Occipital lobe (tissue), 2 donors: ENCODE data around the gene CTU1. TPM values are rescaled to one million over a fixed set of nuclear protein-coding genes. Genes with fewer than 3 reads are reported as not detected.

ENCODE experiments used
- DNase-seq: peaks from one replicate; lab custom pipeline; 2025; lab: John Stamatoyannopoulos, UW
- total RNA-seq: library from RNA; depleted of rRNA; stranded (reverse); fragments of >200 nt; gene quantifications from one replicate; pipeline ENCODE4 v1.2.3, GENCODE V29; 2014

The CTU1 gene
- total RNA-seq, 1 donor from 2014 or later, result 4.5 TPM

DNA sequence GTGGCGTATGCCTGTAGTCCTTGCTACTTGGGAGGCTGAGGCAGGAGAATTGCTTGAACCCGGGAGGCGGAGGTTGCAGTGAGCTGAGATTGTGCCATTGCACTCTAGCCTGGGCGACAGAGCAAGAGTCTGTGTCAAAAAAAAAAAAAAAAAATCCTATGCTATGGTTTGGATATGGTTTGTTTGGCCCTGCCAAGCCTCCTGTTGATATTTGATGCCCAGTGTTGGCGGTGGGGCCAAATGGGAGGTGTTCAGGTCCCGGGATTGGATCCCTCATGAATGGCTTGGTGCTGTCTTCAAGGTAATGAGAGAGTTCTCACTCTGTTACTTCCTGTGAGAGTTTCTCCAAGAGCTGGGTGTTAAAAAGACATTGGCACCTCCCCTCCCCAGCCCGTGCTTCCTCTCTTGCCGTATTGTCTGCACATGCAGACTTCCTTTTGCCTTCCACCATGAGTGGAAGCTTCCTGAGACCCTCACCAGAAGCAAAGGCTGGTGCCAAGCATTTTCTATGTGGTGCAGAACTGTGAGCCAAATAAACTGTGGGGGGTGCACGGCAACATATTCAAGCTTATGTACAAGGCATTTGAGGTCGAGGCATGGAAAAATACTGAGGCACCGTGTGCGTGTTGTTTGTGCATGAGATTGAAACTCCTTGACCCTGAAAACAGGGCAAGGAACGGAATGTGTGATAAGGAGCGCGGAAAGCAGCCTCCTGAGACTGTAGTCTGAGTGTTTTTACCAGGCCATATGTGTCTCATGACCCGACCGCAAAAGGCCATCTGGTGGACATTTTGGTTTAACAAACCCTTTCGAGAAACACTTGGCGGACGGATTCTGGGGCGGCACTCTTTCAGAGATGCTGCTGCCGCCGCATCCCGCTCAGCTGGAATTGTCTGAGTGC, 23.8 kb upstream of the CTU1 start:
- no peak for DNase-seq

DNA sequence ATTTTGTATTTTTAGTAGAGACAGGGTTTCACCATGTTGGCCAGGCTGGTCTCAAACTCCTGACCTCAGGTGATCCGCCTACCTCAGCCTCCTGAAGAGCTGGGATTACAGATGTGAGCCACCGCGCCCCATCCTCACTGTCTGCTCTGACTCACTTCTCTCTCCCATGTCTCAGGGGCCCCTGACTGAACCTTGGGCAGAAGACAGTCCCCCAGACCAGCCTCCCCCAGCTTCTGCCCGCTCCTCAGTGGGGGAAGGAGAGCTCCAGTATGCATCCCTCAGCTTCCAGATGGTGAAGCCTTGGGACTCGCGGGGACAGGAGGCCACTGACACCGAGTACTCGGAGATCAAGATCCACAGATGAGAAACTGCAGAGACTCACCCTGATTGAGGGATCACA, 21.5 kb upstream of the CTU1 start:
- no peak for DNase-seq

DNA sequence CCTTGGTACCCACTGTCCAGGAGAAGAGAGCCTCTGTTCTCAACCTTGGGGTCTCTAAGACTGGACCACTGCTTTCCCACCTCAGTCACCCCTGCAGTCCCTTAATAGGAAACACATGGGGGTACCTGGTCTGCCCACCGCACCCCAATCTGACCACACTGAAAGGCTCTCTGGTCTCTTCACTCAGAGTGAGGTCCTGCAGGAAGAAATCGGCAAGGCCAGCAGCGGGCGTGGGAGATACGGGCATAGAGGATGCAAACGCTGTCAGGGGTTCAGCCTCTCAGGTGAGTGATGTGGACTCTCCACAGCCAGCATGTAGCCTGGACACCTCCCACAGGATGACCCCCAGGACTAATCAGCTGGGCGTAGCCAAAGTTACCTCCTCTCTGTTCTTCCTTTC, 20.0 kb upstream of the CTU1 start:
- DNase-seq, result no peak

DNA sequence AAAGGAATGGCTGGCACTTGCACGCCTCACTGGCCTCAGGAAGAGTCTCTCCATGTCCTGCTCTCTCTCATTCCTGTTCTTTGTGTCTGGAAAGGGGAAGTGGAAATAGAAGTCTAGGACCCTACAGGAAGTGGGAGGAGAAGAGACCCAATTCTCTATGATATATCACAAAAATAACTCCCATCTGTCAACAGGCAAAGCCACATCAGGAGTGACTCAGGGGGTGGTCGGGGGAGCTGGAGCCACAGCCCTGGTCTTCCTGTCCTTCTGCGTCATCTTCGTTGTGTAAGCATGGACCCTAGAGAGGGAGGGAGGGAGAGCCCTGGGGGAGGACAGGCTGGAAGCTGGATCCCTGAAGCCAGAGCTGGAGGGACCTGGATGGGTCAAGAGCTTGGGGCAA, 19.5 kb upstream of the CTU1 start:
- DNase-seq, result no peak

DNA sequence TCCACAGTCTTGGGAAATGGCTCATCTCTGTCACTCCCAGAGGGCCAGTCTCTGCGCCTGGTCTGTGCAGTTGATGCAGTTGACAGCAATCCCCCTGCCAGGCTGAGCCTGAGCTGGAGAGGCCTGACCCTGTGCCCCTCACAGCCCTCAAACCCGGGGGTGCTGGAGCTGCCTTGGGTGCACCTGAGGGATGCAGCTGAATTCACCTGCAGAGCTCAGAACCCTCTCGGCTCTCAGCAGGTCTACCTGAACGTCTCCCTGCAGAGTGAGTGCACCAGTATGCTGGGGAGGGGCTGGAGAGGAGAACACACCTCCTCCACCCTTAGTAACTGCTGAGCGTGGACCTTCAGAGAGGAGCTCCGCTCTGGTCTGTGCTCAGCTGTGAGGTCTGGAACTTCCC, 18.8 kb upstream of the CTU1 start:
- no peak for DNase-seq

DNA sequence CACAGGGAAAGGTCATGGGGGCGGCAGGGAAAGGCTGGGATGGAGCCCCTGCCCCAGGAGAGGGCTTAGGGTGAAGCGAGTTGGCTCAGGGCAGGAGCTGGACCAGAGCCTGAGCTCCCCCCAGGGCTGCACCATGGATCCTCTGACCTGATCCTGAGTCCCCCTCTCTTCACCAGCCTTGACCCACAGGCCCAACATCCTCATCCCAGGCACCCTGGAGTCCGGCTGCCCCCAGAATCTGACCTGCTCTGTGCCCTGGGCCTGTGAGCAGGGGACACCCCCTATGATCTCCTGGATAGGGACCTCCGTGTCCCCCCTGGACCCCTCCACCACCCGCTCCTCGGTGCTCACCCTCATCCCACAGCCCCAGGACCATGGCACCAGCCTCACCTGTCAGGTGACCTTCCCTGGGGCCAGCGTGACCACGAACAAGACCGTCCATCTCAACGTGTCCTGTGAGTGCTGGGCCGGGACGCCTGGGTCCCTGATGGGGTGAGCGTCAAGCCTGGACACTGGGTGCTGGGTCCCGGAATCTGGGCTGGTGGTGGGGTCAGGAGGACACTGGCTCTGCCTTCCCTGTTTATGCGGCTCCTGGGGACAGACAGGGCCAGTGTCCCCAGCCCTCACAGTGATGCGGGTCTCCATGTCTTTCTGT, 17.3 kb upstream of the CTU1 start:
- DNase-seq, result no peak

DNA sequence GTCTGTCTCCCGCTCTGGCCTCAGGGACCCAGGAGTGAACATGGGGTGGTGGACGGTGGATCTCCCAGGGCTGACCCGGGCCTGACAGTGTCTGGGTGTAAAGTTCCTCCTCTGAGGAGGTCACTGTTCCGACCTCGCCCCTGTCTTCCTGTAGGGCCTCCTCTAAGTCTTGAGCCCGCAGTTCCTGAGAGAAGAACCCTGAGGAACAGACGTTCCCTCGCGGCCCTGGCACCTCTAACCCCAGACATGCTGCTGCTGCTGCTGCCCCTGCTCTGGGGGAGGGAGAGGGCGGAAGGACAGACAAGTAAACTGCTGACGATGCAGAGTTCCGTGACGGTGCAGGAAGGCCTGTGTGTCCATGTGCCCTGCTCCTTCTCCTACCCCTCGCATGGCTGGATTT, 16.5 kb upstream of the CTU1 start, which contains the start of gene SIGLEC9:
TSS of gene SIGLEC9 (plus strand) at position 178 of the 400 bp plus-strand sequence. CDS start at position 247, 69 bp downstream.
- no peak for DNase-seq

DNA sequence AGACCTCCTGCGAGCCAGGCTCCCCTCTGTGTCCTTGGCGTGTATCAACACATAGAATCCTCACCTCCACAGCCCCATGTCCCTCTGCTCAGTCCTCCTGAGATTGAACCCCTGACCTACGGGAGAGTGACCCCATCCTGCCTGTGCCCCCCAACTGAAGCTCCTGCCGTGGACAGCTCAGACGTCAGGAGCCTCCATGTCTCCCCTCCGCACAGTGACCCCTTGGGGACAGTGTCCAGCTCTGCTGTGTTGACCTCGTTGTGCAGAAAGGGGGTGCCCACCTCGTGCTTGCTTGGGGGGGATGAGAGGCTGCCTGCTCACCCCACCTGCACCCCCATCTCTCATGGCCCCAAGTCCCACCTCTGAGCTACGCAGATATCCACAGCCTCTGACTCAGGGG, 16.0 kb upstream of the CTU1 start:
- DNase-seq, result no peak

DNA sequence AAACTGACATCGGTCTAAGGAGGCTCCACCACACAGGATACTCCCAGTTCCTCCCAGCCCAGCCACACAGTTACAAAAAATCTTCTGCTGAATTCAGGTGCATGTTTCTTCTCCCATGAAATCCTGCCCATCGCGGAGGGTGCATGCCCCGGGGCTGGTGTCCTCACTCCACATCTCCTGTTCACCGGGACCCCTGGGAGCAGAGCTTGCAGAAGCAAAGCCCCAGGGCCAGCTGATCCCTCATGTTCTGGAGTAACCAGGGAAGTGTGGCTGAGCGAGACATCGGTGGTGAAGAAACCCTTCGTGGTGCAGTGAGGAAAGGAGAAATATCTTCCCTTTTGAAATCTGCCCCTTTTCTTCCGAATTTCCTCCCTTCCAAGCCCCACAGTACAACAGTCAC, 15.6 kb upstream of the CTU1 start:
- DNase-seq, result no peak

DNA sequence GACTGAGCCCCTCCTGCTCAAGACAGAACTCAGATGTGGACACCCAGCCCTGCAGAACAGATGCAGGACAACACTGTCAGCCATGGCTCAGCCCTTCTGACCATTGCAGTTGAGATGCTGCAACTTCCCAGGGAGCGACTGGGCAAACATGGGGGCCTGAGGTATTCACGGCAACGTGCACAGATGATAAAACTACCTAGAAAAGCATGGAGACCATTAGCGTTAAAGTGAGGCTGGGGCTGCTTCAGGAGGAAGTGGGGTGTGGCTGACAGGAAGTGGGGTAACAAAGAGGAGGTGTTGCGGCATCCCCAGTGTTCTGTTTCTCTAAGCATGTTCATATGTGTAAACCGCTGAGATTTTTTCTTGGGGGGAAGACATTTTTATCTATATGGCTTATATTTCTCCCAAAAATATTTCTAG, 15.2 kb upstream of the CTU1 start:
- no peak for DNase-seq

DNA sequence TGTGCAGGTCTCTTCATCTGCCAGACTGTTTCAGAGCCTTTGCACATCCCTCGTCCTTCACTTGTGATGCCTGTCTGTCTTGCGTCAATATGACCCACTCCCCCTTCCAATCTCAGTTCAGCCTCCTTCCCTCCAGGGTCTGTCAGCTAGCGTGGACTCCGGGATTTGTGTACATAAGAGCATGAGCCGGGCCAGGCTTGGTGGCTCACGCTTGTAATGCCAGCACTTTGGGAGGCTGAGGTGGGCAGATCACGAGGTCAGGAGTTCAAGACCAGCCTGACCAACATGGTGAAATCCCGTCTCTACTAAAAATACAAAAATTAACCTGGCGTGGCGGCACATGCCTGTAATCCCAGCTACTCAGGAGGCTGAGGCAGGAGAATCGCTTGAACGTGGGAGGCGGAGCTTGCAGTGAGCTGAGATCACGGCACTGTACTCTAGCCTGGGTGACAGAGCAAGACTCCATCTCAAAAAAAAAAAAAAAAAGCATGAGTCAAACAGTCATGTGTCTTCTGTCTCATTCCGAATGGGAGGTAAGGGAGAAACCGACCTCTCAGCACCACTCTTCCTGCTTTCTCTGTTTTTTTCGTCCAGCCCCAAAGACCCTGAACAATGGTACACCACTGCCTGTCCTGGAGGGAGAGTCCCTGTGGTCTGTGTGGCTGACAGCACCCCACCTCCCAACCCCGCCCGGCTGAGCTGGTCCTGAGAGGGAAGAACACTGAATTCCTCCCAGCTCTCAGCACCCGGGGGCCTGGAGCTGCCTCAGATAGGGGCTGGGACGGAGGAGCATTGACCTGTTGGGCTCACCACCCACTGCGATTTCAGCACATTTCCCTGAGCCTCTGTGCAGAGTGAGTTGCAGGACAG, 14.1 kb upstream of the CTU1 start:
- no peak for DNase-seq

DNA sequence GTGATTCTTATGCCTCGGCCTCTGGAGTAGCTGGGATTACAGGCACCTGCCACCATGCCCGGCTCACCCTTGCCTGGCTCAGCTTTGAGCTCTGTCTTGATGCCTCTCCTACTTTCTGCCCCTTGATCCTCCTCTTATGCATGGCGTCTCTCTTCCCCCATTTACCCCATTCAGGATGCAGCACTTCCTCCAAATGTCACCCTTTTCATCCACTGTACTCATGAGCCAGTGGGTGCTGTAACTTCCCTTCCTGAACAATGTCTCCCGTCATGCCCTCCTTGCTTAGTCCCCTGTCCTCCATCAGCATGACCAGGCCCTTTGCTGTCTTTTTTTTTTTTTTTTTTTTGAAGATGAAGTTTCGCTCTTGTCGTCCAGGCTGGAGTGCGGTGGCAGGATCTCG, 13.0 kb upstream of the CTU1 start:
- no peak for DNase-seq

DNA sequence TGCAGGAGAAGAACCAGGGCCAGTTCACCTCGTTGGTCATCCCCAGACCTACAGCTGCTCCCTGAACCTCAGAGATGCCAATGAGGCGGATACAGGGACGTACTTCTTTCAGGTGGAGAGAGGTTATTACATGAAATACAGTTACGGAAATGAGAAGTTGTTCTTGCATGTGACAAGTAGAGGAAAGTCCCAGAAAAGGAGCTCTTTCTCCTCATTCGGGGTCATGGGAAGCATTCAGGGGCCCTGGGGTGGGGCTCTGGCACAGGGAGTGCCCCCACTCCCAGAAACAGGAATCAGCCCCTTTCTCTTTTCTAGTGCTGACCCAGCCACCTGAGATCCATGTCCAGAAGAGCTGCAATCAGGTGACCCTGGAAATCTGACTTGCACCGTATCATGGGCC, 12.0 kb upstream of the CTU1 start:
- DNase-seq, result no peak

DNA sequence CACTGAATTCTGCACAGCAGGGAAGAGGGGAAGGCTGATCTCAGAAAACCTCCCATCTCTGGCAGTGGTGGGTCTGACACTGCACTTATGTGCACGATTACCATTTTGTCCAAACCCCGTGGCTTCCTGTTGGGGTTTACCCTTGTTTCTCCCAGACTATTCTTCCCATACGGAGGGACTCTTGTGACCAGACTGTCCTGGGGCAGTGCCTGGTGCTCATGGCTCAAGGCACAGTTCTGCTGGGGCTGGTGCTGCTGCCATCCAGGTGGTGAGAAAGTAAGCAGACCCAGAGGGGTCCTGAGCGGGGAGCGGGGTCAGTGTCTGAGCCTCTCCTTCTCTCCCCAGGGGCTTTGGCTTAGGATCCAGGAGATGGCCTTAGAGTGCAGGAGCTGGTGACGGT, 11.4 kb upstream of the CTU1 start:
- DNase-seq, result no peak

DNA sequence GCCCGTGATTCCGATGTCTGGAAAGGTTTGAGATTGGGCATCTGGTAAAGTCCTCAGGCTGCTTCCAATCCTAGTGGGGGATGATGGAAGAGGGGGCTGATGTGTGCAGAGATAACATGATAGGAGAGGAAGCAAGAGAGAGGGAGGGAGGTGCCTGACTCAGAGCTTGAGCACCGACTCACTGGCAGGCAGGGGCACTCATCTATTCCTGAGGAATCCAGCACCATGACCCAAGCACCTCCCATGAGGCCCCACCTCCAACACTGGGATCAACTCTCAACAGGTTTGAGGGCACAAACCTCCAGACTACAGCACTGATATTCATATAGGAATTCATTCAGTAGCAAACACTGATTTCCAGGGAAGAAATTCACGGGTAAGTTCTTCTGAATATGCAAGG, 10.9 kb upstream of the CTU1 start:
- DNase-seq, result no peak

DNA sequence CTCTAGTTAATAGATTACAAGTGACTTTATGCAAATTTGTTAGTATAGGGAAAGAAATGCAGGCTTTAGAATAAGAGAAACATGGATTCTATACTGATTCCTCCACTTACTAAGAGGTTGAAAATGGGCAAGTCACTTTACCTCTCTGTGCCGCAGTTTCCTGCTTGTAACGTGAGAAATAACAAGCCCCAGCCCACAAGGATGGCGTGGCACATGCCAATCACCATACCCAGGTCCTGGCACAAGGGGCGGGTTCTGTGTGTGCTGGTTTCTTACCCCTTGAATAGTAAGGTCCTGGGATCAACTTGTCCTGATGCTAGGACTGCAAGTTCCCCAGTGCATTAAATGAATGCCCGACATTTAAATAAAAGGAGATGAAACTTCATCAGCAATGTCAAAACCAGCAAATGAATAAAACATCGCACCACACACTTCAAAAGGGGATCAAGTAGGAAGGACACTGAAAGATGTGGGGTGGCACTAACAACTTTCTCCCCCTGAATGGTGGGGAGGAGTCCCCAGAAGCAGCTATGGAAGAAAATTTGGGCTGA, 8.6 kb upstream of the CTU1 start:
- DNase-seq, result no peak

DNA sequence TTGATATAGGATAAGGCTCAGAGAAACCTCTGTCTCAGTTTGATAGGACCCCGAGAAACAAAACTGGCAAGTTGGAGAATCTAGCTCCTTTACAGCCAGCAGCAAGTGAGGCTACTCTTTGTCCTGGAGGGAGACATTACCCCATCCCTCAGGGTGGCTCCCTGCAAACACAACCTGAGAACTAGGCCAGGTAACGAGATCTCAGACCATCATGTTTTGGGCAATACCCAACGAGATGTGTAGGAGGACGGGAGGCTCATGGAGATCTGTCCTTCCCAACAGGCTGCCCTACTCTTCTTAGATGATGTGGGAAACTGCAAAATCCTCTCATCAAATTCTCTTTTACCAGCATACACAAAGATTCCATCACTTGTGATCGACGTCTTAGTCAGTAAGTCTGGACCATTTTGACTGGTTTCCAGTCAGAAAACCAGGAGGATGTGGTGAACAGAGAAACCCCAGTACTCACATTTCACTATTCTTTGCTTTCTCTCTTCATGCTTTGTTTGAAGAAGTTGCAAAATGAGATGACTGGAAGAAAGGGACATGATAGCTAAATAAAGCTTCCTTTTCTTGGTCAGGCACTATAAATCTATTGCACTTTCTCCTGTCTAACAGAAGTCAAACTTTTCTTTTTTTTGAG, 6.0 kb upstream of the CTU1 start:
- no peak for DNase-seq

DNA sequence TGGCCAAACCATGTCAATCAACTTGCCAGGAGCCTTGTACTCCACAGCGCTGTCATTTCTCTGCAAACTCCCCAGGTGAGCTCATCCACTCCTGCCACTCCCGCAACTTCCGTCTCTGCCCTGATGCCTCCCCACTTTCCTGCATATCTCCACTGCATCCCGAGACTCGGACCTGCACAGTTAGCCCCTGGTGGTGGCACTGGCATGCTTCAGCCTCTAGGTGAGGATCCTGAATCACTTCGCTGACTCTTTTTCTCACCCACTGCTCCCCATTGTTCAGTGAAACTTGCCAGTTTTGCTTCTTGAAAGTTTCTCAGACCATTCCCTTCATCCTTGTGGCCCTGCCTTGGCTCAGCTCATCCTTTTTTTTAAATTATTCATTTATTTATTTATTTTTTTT, 3.4 kb upstream of the CTU1 start:
- no peak for DNase-seq

DNA sequence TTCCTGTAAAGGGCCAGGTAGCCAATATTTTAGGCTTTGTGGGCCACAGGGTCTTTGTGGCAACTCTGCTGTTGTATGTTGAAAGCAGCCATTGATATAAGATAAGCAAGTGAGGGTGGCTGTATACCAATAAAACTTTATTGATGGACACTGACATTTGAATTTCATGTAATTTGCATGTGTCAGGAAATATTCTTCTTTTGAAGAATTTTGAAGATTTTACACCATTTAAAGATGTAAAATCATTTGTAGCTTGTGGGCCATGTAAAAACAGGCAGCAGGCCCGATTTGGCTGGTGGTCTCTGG, 2.4 kb upstream of the CTU1 start:
- DNase-seq, result no peak

DNA sequence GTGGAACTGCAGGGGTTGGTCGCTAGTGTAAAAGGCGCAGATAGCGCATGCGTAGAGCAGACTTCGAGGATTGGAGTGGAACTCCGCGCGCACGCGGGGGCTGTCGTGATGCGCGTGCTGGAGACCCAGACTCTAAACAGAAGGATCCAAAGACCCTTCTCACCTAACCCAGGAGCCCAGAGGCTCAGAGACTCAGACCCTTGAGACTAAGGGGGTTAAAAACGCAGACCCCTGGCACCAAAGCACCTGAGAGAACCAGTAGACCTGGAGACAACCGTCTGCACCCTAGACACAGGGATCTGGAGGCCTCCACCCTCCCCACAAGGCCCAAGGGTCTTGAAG, 567 bp upstream of the CTU1 start:
- no peak for DNase-seq

DNA sequence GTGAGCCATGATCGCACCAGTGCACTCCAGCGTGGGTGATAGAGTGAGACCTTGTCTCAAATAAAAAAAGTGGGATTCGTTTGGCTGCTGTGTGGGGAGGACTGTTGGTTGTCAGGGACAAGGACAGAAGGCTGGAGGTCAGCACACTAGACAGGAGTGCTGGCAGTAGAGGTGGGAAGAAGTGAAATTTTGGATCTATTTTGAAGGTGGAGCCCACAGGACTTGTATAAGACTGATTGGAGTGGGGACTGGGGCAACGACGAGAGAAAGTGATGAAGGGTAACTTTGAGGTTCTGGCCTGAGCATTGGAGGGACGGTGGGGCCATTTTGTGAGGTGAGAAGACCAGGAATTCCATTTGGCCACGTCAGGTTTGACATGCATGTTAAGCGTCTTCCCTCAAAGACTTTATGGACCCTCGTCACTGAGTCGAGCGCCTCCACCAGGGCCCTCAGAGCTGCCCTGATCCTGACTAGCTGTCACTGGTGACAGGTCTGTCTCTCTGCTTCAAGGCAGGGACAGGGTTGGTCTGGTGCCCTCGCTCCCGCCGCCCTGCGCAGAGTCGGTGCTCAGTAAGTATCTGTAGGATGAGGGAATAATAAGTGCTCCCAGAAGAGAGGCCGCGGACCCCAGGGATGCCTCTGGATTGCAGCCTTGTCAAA, 673 bp downstream of the CTU1 start:
- no peak for DNase-seq
